Smooth muscle cell of bladder (primary cell): ENCODE data around the gene FN1. TPM values are rescaled to one million over a fixed set of nuclear protein-coding genes. Genes with fewer than 3 reads are reported as not detected.

Source experiments
- total RNA-seq: library from RNA; depleted of rRNA; stranded (reverse); fragments of >200 nt; gene quantifications from 2 replicates; pipeline ENCODE4 v1.2.3, GENCODE V29; 2014

The FN1 gene
- total RNA-seq, result 808 and 2,278 TPM in 2 replicates

GRCh38 chr2:215435870-215436704, at the start of gene FN1:
Gene FN1, minus strand, starts transcription at chr2:215436068. Its CDS starts 266 bp downstream, at chr2:215435802.

GRCh38 chr2:215311625-215312396, 124.1 kb downstream of the FN1 start, which contains the start of gene ATIC:
Gene ATIC, plus strand, starts transcription at chr2:215312059. Its CDS starts 84 bp downstream, at chr2:215312143.

Other genes starting within 250 kb of the FN1 start
- 21.0 and 21.2 TPM in 2 replicates for gene ATIC, start 124.0 kb downstream of the FN1 start, total RNA-seq